ENCODE measurements around the gene ATXN7L2.

Gene ATXN7L2

GRCh38 chr1:109475261-109475660, 8.4 kb upstream of the ATXN7L2 start:
- WGBS, 2 experiments, result 83 to 85% methylated on average over 9 of the region's 9 CpGs
- Histone ChIP-seq H3K4me1 (ENCODE audit: control insufficient read depth, insufficient read depth, low read length) (no peaks in the 10 kb centered on the region), H3K36me3 (ENCODE audit: control insufficient read depth, insufficient read depth, low read length) (no peaks in the 10 kb centered on the region), H3K27me3 (ENCODE audit: control insufficient read depth, insufficient read depth, low read length, poor library complexity, severe bottlenecking) (peaks cover 30% of the 10 kb centered on the region), H3K9me3 (ENCODE audit: control insufficient read depth, low read length) (no peaks in the 10 kb centered on the region), H3K27ac (ENCODE audit: insufficient read depth, low read depth, low read length, poor library complexity, severe bottlenecking) (no peak overlapping the region), H3K4me3 (ENCODE audit: insufficient read depth, low read depth, low read length) (no peak overlapping the region)

- no peak overlapping the region for H3K27ac ChIP-seq (ENCODE audit: insufficient read depth, low read depth, low read length, poor library complexity, severe bottlenecking)
- 84 to 92% methylated on average over 8 of the region's 8 CpGs for WGBS, 2 experiments
- H3K27me3 ChIP-seq (ENCODE audit: control insufficient read depth, insufficient read depth, low read length, poor library complexity, severe bottlenecking), result peaks cover 27% of the 10 kb centered on the region
- H3K4me3 ChIP-seq (ENCODE audit: insufficient read depth, low read depth, low read length), result no peak overlapping the region
- no peaks in the 10 kb centered on the region for H3K36me3 ChIP-seq (ENCODE audit: control insufficient read depth, insufficient read depth, low read length)
- H3K4me1 ChIP-seq (ENCODE audit: control insufficient read depth, insufficient read depth, low read length), result no peaks in the 10 kb centered on the region
- no peaks in the 10 kb centered on the region for H3K9me3 ChIP-seq (ENCODE audit: control insufficient read depth, low read length)
These were observed 6.9 kb upstream of the ATXN7L2 start for GRCh38 chr1:109476825-109477224.

GRCh38 chr1:109477821-109478220, 5.9 kb upstream of the ATXN7L2 start:
- Histone ChIP-seq H3K27ac (ENCODE audit: insufficient read depth, low read depth, low read length, poor library complexity, severe bottlenecking) (no peak overlapping the region), H3K36me3 (ENCODE audit: control insufficient read depth, insufficient read depth, low read length) (no peaks in the 10 kb centered on the region), H3K9me3 (ENCODE audit: control insufficient read depth, low read length) (no peaks in the 10 kb centered on the region), H3K27me3 (ENCODE audit: control insufficient read depth, insufficient read depth, low read length, poor library complexity, severe bottlenecking) (peaks cover 34% of the 10 kb centered on the region), H3K4me3 (ENCODE audit: insufficient read depth, low read depth, low read length) (no peak overlapping the region), H3K4me1 (ENCODE audit: control insufficient read depth, insufficient read depth, low read length) (no peaks in the 10 kb centered on the region)
- 76 to 77% methylated on average over 6 of the region's 6 CpGs for WGBS, 2 experiments

- Histone ChIP-seq H3K4me3 (ENCODE audit: insufficient read depth, low read depth, low read length) (no peak overlapping the region), H3K9me3 (ENCODE audit: control insufficient read depth, low read length) (no peaks in the 10 kb centered on the region), H3K4me1 (ENCODE audit: control insufficient read depth, insufficient read depth, low read length) (no peaks in the 10 kb centered on the region), H3K27ac (ENCODE audit: insufficient read depth, low read depth, low read length, poor library complexity, severe bottlenecking) (no peak overlapping the region), H3K36me3 (ENCODE audit: control insufficient read depth, insufficient read depth, low read length) (no peaks in the 10 kb centered on the region), H3K27me3 (ENCODE audit: control insufficient read depth, insufficient read depth, low read length, poor library complexity, severe bottlenecking) (peaks cover 34% of the 10 kb centered on the region)
- WGBS, 2 experiments, result 38 to 44% methylated on average over 7 of the region's 7 CpGs
These were observed 4.9 kb upstream of the ATXN7L2 start for GRCh38 chr1:109478806-109479205.

- Histone ChIP-seq H3K4me1 (ENCODE audit: control insufficient read depth, insufficient read depth, low read length) (no peaks in the 10 kb centered on the region), H3K27me3 (ENCODE audit: control insufficient read depth, insufficient read depth, low read length, poor library complexity, severe bottlenecking) (peaks cover 34% of the 10 kb centered on the region), H3K36me3 (ENCODE audit: control insufficient read depth, insufficient read depth, low read length) (no peaks in the 10 kb centered on the region), H3K27ac (ENCODE audit: insufficient read depth, low read depth, low read length, poor library complexity, severe bottlenecking) (no peak overlapping the region), H3K9me3 (ENCODE audit: control insufficient read depth, low read length) (no peaks in the 10 kb centered on the region), H3K4me3 (ENCODE audit: insufficient read depth, low read depth, low read length) (no peak overlapping the region)
- 73 to 80% methylated on average over 5 of the region's 5 CpGs for WGBS, 2 experiments
These were observed 4.4 kb upstream of the ATXN7L2 start for GRCh38 chr1:109479311-109479710.

GRCh38 chr1:109479901-109480300, 3.8 kb upstream of the ATXN7L2 start:
- Histone ChIP-seq H3K36me3 (ENCODE audit: control insufficient read depth, insufficient read depth, low read length) (no peaks in the 10 kb centered on the region), H3K27me3 (ENCODE audit: control insufficient read depth, insufficient read depth, low read length, poor library complexity, severe bottlenecking) (peaks cover 34% of the 10 kb centered on the region), H3K9me3 (ENCODE audit: control insufficient read depth, low read length) (no peaks in the 10 kb centered on the region), H3K4me3 (ENCODE audit: insufficient read depth, low read depth, low read length) (no peak overlapping the region), H3K27ac (ENCODE audit: insufficient read depth, low read depth, low read length, poor library complexity, severe bottlenecking) (no peak overlapping the region), H3K4me1 (ENCODE audit: control insufficient read depth, insufficient read depth, low read length) (no peaks in the 10 kb centered on the region)
- WGBS, 2 experiments, result 87 to 90% methylated on average over 3 of the region's 3 CpGs

- Histone ChIP-seq H3K27ac (ENCODE audit: insufficient read depth, low read depth, low read length, poor library complexity, severe bottlenecking) (no peak overlapping the region), H3K36me3 (ENCODE audit: control insufficient read depth, insufficient read depth, low read length) (no peaks in the 10 kb centered on the region), H3K27me3 (ENCODE audit: control insufficient read depth, insufficient read depth, low read length, poor library complexity, severe bottlenecking) (peaks cover 27% of the 10 kb centered on the region), H3K4me3 (ENCODE audit: insufficient read depth, low read depth, low read length) (no peak overlapping the region), H3K4me1 (ENCODE audit: control insufficient read depth, insufficient read depth, low read length) (no peaks in the 10 kb centered on the region), H3K9me3 (ENCODE audit: control insufficient read depth, low read length) (no peaks in the 10 kb centered on the region)
- 82 to 89% methylated on average over 2 of the region's 2 CpGs for WGBS, 2 experiments
These were observed 2.1 kb upstream of the ATXN7L2 start for GRCh38 chr1:109481646-109482045.

- H3K27me3 ChIP-seq (ENCODE audit: control insufficient read depth, insufficient read depth, low read length, poor library complexity, severe bottlenecking), result peaks cover 24% of the 10 kb centered on the region
- H3K36me3 ChIP-seq (ENCODE audit: control insufficient read depth, insufficient read depth, low read length), result no peaks in the 10 kb centered on the region
- no peaks in the 10 kb centered on the region for H3K9me3 ChIP-seq (ENCODE audit: control insufficient read depth, low read length)
- no peaks in the 10 kb centered on the region for H3K4me1 ChIP-seq (ENCODE audit: control insufficient read depth, insufficient read depth, low read length)
- no peak overlapping the region for H3K4me3 ChIP-seq (ENCODE audit: insufficient read depth, low read depth, low read length)
- H3K27ac ChIP-seq (ENCODE audit: insufficient read depth, low read depth, low read length, poor library complexity, severe bottlenecking), result no peak overlapping the region
These were observed 1.5 kb upstream of the ATXN7L2 start for GRCh38 chr1:109482242-109482641.

- peak overlapping the region; percentile 75 for H3K4me3 ChIP-seq (ENCODE audit: insufficient read depth, low read depth, low read length)
- no peaks in the 10 kb centered on the region for H3K36me3 ChIP-seq (ENCODE audit: control insufficient read depth, insufficient read depth, low read length)
- H3K27ac ChIP-seq (ENCODE audit: insufficient read depth, low read depth, low read length, poor library complexity, severe bottlenecking), result no peak overlapping the region
- peaks cover 23% of the 10 kb centered on the region for H3K27me3 ChIP-seq (ENCODE audit: control insufficient read depth, insufficient read depth, low read length, poor library complexity, severe bottlenecking)
- no peaks in the 10 kb centered on the region for H3K9me3 ChIP-seq (ENCODE audit: control insufficient read depth, low read length)
- WGBS, 2 experiments, result 13 to 14% methylated on average over 24 to 26 of the region's 29 CpGs
- no peaks in the 10 kb centered on the region for H3K4me1 ChIP-seq (ENCODE audit: control insufficient read depth, insufficient read depth, low read length)
These were observed 674 bp upstream of the ATXN7L2 start for GRCh38 chr1:109482791-109483671.

- H3K4me1 ChIP-seq (ENCODE audit: control insufficient read depth, insufficient read depth, low read length), result no peaks in the 10 kb centered on the region
- H3K36me3 ChIP-seq (ENCODE audit: control insufficient read depth, insufficient read depth, low read length), result no peaks in the 10 kb centered on the region
- H3K4me3 ChIP-seq (ENCODE audit: insufficient read depth, low read depth, low read length), result peak overlapping the region; percentile 75
- 5 to 8% methylated on average over 14 to 15 of the region's 15 CpGs for WGBS, 2 experiments
- H3K27ac ChIP-seq (ENCODE audit: insufficient read depth, low read depth, low read length, poor library complexity, severe bottlenecking), result no peak overlapping the region
- no peaks in the 10 kb centered on the region for H3K9me3 ChIP-seq (ENCODE audit: control insufficient read depth, low read length)
- peaks cover 17% of the 10 kb centered on the region for H3K27me3 ChIP-seq (ENCODE audit: control insufficient read depth, insufficient read depth, low read length, poor library complexity, severe bottlenecking)
These were observed 842 bp downstream of the ATXN7L2 start for GRCh38 chr1:109484519-109484975.

Data from ectodermal cell (in vitro differentiated cells).